Amygdala (tissue), 56 donors: Measurements from ENCODE around the gene NT5C1A.

Experiments used
- DNase-seq, 56 donors: peaks; one replicate each; lab custom pipeline; 2025; lab: John Stamatoyannopoulos, UW

The NT5C1A gene

DNA sequence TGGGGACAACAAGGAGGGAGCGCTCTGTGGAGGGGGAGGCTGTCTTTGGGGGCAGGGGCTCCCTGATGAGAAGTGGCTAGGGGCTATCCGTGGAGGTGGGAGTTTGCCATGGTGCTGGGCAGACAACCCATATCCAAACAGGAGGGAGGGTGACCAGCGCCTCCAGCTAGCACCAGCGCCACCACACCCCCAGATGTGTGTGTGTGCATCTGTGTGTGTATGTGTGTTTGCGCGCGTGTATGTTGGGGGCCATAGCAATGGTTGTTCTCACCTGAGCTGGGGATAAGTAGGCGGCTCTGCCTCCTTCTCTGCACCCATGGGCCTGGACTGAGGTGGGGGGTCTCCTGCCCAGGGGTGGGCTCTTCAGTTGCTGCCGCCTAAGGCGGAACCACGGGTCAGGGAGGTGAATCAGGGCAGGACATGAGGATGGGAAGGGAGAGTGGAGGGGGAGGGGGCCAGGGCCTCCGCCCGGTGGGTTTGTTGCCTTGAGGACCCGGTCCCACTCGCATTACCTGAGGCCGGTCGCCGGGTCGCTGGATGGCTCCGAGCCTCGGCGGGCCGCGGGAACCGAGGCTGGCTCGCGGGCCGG is 19.0 kb upstream of the NT5C1A start:
- no peak for DNase-seq

DNA sequence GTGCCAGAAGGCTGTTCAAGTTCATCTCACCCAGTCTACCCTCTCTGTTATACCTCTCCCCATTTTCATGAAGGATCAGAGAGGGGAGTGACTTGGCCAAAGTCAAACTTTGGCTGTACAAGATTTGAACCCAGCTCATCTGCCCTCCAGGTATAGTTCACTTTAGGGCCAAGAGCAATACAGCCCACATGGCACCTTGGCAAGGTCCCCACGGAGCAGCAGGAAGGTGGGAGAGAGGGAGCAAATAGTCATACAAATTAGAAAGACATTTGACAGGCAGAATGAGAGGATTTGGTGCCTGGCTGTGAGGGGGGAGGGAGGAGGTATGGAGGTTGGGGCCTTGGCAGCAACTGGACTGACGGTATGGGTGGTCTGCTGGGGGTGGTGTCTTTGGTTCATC is 18.3 kb upstream of the NT5C1A start:
- DNase-seq: no peak

DNA sequence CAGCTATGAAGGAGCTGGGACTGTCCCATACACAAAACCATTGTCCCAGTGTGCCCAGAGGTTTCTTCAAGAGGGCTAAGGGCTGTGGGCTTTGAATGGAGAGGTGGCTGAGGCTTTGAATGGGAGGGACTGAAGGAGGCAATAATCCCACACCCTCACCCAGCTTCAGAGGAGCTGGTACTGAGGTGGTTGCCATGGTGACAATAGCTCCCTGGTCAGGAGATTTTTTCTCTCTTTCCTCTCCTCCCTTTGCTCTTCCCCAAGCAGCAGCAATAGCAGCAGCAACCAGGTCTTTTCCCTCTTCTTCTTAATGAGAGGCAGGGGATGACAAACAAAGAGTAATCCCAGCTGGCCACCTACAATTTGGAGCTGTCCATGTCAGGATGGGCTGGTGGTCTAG is 17.7 kb upstream of the NT5C1A start:
- peak in 6 of 56 donors; percentile 12 to 29 (median 19) for DNase-seq

DNA sequence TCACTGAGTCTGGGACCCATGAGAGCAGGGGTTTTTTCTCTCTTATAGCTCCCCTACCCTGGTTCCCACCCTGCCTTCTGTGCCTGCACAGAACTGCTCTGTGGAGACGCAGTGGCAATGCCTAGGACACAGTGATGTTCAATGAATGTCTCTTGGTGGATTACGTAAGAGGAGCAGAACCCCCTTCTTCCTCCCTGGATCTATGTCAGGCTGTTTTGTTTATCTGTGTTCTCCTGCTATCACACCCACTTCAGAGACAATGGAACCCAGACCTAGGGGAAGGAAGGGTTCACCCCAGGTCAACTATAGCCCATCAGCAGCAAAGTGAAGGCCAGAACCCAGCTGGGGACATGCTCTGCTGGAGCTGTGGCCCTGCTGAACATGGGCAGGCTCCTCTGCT is 17.3 kb upstream of the NT5C1A start:
- DNase-seq: no peak

DNA sequence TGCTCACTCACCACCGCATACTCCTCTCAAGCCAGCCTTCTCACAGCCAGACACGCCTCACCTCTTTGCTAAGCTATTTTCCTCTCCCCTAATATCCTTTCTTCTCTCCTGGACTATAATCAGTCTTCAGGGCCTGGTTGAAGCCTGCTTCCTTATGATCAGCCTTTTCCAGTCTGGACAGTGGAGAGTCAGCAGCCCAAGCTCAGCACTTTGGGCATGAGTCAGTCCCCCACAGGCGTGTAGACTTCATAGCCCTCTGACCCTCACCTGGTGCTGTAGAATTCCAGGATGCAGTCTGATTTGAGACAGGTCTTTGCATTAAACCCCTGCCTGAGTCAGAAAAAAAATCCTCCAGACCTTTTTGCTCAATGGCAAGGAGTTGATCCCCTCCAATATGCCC is 16.8 kb upstream of the NT5C1A start:
- DNase-seq: no peak

DNA sequence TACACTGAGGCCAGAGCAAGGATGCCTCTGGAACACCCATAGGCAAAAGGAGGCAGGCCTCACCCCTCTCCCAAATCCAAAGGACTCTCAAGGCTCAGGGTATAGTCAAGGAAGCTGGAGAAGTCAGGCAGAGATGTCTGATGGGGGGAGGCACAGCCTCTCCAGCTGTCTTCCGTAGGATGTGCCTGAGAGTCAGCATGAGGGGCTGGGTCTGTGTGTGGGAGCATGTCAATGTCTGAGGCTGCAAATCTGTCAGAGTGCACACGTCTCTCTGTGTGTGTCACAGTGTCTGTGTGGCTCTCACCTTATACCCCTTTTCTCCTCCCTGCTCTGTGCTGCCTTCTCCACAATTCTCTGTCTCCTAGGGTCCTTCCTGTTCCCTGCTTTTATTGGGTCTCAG is 15.3 kb upstream of the NT5C1A start:
- DNase-seq: no peak

DNA sequence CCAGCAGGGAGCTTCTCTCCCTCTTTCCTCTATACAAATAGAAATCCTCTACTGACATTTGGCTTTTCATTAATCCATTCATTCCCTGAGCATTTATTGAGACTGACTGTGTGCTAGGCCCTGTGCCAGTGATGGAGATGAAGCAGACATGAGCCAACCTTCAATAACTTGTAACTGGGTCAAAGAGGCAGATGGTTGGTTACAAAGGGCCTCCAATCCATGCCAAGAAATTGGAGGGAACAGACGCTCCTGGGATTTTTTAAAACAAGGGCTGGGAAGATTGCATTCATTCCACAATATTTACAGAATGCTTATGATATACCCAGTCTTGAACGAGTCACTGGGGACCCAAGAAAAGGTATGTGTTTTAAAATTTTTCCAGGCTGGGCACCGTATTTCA is 13.2 kb upstream of the NT5C1A start:
- DNase-seq: no peak

DNA sequence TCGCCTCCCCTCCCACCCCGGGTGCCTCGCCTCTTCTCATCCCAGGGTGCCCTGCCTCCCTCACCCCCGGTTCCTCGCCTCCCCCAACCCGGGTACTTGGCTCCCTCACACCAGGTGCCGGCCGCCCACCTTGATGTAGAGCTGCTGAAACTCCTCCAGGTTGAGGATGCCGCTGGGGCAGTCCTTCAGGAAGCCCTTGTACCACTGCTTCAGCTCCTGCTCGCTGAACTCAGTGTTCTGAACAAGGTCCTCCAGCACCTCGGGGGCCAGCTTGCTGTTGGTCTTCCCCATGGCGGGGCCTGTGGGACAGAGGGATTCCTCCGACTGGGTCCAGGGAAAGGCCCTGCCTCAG is 12.4 kb upstream of the NT5C1A start:
- DNase-seq: no peak

DNA sequence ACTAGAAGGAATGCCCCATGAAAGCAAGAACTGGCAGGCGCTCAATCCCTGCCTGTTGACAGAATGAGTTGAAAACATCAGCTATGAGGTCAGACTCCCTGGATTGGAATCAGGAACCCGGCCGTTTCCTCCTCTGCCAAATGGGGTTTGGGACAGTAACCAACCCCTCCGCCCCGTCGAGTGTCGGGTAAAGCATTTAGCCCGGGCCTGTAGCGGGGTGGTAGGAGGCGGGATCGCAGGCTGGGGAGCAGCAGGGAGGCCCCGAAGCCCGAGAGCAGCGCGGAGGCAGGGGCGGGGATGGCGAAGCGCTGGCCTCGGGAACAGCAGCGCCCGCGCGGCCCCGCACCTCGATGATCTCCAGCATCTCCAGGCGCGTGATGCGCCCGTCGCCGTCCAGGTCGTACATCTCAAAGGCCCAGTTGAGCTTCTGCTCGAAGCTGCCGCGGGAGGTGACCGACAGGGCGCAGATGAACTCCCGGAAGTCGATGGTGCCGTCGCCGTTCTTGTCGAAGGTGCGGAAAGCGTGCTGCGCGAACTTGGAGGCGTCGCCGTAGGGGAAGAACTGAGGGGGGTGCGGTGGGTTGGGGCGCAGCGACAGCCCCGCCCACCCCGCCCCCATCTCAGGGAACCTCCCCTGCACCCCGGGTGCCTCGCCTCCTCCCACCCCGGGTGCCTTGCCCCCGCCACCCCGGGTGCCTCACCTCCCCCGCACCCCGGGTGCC is 11.8 kb upstream of the NT5C1A start:
- DNase-seq: no peak

DNA sequence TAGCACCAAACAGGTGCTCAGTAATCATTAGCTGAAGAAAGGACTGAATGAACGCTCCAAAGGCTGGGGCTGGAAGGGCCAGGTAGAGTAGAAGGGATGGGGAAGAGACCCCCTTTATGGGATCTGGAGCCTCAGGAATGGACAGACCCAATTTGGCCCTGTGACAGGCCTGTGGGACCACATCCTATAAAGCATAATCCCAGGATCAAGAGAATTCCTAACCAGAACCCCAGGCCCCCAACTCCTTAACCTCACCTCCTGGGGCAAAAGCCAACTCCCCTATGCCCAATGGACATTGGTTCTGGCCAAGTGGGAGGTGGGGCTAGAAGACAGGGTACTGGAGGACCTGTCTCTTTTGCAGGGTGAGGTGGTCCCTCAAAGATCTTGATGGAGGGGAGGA is 10.1 kb upstream of the NT5C1A start:
- no peak for DNase-seq

DNA sequence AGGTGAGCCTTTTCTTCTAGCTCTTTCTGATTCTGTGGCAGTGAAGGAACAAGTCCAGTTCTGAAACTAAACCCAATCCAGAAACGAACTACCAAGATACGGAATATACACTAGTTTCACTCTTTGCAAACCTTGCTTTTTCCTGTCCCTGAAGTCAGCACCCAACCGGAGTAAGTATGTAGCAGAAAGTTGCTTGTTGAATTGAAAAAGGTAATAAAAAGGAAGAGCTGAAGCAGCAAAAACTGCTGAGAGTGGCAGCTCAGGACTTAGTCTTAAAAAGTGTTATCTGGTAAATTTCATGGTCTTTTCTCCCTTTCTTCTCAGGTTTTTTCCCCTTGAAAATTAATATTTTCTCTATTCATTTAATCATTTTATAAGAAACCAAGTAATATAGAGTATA is 9.4 kb upstream of the NT5C1A start:
- no peak for DNase-seq

DNA sequence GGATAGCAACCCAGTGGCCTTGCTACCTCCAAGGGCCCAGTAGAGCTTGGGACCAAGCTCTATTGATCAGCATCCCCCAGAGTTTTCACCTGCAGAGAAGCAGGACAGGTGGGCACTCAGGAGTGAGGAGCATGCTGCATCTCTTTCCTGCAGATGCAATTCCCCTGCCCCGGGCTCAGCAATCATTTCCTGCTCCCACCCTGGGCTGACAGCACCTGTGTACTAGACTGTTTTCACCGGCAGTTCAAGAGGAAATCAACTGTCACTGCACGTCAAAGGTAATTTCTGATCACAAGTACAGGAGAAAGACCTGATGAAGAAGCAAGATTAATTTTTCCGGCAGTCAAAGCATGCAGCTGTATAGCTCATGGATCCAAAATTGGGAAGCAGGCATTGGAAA is 8.8 kb upstream of the NT5C1A start:
- DNase-seq: no peak

DNA sequence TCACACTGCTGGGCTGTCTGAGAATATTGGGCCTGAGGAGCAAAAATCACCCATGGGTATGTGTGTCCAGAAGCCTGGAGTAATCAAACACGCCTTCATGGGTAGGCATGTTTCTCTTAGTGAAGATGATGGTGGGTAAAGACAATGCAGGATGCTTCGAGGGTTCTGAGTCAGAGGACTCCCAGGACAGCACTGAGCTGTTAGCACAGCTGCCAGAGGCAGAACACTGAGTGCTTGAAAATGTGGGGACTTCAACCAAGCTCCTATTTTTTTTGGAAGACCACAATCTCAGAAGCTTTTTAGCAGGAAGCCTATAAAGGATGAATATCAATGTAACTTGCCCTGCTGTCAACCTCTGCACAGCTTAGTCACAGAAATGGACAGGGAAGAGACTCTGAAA is 7.9 kb upstream of the NT5C1A start:
- no peak for DNase-seq

DNA sequence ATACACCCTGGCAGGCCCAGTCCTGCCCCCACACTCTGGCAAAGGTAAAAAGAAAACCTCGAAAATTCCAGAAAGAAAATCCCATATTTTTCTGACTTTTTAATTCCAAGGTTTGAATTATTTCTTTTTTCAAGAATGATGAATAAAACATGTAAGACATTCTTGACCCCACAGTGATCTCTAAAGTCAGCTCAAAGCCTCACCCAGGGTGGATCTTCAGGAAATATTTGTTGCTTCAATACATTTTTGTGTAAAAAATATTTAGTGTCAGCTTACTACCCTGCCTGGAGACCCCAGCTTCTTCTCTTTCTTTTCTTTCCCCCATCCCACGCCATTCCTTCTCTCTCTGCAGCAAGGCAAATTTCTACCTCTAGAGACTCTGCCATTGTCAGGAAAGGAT is 7.0 kb upstream of the NT5C1A start:
- no peak for DNase-seq

DNA sequence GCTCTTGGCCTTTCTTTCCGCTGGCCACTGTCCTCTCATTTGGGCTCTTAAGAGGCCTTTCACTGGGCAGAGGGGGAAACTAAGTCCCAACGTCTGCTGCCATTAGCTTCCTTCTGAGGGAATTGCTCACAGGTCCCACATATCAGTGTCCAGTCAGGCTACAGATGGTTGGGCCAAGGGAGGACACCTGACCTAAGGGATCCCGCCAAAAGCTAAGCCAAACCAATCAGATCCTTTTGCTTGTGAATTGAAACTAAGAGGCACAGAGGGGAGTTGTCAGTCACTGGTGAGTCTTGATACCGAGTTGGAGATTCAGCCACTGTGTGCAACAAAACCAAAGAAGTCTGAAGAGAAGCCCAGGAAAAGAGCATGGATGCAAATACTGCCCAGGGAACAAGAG is 5.7 kb upstream of the NT5C1A start:
- no peak for DNase-seq

DNA sequence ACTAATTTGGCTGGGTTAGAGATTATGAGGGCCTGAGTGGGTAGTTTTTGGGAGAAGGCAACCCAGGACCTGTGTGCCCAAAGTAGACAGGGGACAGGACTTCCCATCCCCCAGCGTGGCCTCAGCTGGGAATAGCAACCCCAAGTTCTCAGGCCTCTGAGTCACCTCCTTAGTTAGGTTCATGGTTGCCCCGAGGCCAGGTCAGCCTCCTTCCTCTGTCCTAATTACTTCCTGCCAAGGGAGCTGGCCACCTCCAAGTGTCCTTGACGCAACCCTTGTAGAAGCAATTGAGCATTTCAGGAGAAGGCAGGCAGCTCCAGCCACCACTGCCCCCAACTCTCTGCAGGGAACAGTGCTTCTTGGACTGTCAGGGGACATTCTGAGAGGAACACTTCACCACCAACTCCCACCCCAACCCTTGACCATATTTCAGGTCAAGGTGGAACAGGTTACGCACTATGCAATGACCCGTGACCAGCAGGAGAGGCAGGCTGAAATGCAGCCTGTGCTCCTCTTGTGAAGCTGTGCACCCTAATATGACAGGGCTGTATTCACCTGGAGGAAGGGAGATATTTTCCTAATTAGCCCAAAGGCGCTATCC is 5.1 kb upstream of the NT5C1A start:
- DNase-seq: no peak

DNA sequence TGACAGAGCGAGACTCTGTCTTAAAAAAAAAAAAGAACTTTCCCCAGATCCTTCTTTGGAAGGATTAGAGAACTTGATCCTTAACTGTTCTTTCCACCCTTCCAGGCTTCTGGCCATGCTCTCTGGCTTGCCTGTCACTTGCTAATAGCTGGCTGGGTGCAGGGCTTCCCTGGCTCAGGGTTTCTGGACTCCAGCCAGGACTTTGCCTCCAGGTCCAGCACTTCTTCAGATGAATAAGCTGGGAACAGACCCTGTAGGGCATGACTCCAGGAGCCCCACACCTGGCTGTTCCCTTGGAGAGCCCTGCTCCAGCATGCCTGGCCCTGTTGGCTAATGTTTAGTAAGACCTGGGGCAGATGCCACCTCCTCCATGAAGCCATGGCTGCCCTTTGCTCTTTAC is 3.3 kb upstream of the NT5C1A start:
- DNase-seq: peak in 4 of 56 donors; percentile 11 to 36 (median 21)

DNA sequence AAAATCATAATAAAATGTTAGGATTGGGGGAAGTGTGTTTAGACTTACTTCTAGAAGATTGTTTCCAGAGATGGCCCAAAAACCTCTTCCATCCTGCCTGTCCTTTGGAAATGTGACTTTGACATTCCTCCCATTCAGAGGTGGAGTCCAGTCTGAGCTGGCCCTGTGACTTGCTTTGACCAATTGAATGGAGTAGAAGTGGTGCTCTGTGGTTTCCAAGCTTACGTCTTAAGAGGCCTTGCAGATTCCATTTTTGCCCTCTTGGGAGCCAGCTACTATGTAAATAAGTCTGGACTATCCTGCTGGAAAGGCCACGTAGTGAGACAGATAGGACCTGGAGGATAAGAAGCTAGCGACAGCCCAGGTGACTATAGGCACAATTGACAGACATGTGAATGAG is 1.3 kb upstream of the NT5C1A start:
- no peak for DNase-seq

DNA sequence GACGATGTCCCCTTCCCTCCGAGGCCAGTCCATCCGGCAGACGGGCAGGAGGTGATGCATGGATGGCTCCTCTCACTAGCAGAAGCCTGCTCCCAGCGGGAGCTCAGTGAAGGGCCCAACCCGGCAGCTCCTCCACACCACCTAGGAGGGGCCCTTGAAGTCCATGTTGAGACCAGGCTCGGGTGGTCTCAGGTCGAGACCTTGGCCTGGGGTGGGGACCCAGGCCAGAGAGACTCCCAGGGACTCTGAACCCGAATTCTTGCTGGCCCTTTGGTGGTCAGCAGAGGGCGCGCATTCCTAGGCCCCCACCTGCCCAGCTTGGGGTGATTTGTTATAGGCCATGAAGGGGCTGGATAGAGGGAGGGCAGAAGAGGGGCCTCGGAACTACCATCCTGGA is 642 bp upstream of the NT5C1A start:
- DNase-seq: peak in 3 of 56 donors; percentile 21 to 37 (median 22)

DNA sequence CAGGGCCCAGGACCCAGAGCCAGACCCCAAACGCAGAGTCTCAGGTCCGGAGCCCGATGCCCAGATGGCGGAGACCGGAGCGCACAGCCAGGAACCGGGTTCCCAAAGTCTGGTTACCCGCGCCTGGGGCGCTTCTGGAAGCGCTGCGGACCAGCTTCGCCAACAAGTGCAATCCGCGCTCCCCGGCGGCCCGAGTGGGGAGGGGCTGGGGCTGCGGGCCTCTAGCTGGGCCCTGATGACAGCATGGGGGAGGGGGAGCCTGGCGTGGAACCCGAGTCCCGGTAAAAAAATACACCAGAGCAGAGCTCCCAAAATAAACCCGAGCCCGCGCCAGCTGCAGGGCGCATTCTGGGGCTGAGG is 494 bp downstream of the NT5C1A start:
- peak in 30 of 56 donors; percentile 12 to 66 (median 36) for DNase-seq

DNA sequence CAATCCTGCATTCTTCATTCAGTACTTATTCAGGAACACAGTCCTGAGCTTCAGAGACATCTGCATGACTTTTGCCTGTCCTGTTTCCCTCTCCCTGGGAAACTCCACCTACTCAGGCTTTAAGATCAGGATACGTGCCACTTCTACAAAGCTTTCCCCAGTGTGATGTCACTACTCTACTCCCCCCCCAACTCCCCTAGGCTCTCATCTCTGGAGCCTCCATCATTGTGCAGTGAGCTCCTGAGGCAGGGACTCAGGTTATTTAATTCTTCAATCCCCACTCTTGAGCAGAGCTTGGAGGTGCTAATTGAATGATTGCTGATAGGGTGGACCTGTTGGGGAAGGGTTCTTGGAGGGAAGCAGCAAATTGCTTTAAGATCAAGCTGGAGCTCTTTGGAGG is 1.2 kb downstream of the NT5C1A start:
- no peak for DNase-seq

DNA sequence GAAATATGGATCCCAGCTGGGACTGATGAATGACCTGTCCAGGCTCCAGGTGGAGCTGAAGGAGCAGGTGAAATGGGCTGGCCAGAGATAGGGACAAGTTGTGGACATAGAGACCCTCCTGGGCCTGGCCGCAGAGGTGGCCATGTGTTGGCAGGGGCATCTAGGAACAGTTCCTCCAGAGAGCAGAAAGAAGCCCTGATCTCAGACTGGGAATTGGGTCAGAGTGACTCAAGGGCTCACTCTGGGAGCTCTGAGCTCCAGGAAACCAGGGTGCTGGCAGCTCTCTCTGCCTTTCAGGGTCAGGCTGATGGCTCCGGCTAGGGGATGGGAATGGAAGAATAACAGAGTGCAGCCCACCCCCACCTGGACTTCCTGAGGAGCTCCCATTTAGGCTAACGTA is 3.0 kb downstream of the NT5C1A start:
- no peak for DNase-seq
